Endometrial microvascular endothelial cells (primary cell): ENCODE results near the gene PCSK9. TPM values are rescaled to one million over a fixed set of nuclear protein-coding genes. Genes with fewer than 3 reads are reported as not detected.

Source experiments
- in situ Hi-C: cut with HindIII; loops from 2 replicates; pipeline ENCODE4 v1.10.0; 2017; ENCODE audit warnings: low sequenced_read_pairs, low pct_unique_long_range_greater_than_20kb; ENCODE audit errors: inconsistent ontology term
- total RNA-seq: library from RNA; depleted of rRNA; stranded (reverse); fragments of >200 nt; gene quantifications from one replicate; pipeline ENCODE4 v1.2.3, GENCODE V29; 2015; ENCODE audit errors: inconsistent ontology term

Gene PCSK9
- total RNA-seq, 1 donor from 2014 or later = not detected

DNA sequence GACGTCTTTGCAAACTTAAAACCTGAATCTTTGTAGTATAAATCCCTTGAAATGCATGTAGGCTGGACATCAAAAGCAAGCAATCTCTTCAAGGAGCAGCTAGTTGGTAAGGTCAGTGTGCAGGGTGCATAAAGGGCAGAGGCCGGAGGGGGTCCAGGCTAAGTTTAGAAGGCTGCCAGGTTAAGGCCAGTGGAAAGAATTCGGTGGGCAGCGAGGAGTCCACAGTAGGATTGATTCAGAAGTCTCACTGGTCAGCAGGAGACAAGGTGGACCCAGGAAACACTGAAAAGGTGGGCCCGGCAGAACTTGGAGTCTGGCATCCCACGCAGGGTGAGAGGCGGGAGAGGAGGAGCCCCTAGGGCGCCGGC, 390 bp upstream of the PCSK9 start:
- in situ Hi-C loops = no loop called here

- in situ Hi-C loops = no loop called here
Measured at GRCh38 chr1:55040083-55040932, 960 bp downstream of the PCSK9 start.

- in situ Hi-C loops = no loop called here
Measured at GRCh38 chr1:55040933-55041494, 1.7 kb downstream of the PCSK9 start.

DNA sequence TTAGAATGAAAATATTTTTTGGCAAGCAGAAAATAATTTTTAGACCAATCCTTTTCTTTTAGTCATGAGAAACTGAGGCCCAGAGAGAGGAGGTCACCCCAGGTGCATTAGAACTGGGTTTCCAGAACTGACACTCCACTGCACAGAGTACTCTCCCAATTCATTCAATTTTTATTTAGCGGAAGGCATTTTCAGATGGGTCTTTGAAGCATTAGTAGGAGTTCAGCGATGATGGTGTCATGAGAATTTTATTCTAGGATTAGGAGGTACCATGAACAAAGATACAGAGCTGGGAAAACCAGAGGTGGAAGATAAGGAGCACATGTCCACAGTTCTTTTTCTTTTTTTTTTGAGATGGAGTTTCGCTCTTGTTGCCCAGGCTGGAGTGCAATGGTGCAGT, 2.3 kb downstream of the PCSK9 start:
- in situ Hi-C loops = no loop called here

DNA sequence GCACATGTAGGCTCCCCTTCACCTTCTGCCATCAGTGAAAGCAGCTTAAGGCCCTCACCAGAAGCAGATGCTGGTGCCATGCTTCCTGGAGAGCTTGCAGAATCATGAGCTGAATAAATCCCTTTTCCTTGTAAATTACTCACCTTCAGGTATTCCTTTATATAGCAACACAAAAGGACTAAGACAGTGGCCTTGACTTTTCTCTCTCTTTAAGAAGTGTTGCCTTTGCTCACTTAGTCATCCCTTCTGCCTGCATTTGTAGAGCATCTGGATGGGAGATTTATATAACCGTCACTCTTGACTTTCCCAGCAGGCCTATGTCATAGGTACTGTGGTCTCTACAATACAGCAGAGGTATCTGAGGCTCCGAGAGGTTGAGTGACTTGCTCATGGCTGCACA, 3.7 kb downstream of the PCSK9 start:
- in situ Hi-C loops = no loop called here

DNA sequence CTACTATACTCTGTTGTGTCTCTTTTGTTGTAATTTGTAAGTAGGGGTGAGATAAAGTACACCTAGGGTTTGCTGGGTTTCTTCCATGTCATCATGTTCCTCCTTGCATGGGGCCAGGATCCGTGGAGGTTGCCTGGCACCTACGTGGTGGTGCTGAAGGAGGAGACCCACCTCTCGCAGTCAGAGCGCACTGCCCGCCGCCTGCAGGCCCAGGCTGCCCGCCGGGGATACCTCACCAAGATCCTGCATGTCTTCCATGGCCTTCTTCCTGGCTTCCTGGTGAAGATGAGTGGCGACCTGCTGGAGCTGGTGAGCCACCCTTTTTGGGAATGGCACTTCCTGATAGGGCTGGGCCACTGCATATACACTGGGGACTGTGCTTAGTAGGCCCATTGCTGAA, 4.4 kb downstream of the PCSK9 start:
- in situ Hi-C loops = no loop called here

DNA sequence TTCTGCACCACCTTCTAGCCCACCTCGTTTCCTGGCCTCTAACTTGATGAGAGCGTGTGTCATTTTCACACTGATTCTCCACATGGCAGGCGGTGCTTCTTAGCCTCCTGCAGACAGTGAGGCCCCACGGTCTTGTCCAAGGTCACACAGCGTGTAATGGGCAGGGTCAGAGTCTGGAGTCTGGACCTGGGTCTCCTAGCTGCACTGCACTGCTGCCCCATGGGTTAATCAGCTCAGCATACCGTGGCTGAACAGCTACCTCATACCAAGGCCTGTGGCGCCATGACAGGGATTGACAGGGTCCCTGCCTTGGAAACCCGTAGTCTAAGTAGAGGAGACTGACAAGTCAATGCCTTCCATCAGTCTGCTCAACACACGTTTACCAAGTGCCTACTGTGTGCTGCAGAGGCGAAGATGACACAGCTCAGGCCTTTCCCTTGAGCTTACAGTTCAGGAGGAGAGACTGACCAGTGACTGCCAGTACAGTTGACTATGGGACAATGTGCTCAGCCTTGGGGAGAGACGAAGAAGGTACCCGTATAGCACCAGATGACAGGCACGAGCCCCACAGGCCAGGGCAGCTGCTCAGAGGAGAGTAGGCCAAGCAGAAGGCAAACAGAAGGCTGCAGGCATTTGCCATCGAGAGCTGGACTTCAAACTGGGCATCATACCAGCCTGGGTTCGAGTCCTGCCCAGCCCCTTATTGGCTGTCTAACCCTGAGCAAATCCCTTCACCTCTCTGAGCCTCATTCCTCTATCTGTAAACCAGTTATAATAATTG, 5.5 kb downstream of the PCSK9 start:
- in situ Hi-C loops = no loop called here

- in situ Hi-C loops = no loop called here
Measured at GRCh38 chr1:55045430-55045829, 6.1 kb downstream of the PCSK9 start.

DNA sequence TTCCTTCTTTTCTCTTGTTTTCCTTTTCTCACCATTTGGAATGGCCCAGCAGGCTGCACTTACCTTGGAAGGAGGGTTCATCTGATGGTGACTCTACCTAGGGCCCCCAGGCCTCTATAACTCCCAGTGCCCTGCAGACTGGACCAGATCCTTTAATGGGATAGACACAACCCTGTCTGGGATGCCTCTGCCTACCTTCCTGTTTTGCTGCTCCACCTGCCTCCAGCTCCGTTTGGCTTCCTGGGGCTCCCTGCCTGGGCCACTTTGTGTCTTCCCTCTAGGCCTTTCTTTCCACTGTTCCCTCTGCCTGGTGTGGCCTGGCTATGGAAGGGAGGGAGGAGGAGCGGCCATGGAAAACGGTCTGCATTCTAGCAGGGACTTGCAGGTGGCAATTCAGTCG, 7.5 kb downstream of the PCSK9 start:
- in situ Hi-C loops = no loop called here

DNA sequence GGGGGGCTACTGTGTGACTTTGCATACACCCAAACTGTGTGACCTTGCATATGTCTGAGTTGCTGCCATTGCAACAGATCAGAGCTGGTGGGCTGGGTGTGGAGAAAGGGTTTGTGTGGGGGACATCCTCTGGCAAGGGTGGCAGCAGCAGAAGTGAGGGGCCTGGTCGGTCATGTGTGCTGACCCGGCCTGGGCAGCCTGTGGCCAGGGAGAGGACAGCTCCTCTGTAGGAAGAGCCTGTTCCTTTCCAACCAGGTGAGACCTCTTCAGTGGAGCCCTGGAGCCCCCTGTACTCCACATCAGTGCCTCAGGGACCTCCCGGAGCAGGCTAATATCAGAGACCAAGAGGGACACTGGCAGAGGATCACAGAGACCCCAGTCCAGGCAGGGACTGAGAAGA, 8.3 kb downstream of the PCSK9 start:
- in situ Hi-C loops = no loop called here

DNA sequence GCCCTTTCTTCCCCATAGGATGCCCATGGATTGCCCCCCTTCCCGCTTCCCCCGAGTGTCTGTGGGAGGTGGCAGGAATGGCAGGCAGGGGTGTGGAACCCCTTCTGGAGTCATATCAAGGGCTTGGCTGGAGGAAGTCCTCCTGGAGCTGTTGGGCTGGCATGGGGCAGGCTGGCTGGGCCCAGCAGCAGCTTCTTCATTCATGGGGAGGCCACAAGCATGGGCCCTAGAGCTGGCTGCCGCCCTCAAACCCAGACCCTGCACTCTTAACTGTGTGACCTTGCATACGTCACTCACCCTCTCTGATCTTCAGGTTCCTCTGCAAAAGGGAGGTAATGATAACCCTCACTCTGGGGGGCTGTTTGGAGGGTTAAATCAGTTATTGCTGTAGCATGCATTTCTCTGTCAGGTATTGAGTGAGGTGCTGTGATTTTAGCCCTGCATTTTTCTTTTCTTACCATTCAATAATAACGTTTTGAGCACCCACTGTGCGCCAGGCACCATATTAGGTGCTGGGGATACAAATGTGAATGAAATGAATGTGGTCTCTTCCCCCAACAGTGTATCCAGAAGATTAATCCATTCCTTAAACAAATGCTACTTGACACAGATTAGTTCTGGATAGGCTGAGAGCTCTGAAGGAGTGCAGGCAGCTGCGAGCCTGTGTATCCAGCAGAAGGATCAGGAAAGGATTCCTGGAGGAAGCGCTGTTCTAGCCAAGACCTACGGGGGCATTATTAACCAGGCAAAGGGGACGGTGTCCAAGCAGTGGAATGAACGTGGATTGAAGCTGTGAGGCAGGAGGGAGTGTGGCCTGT, 9.3 kb downstream of the PCSK9 start:
- in situ Hi-C loops = no loop called here

DNA sequence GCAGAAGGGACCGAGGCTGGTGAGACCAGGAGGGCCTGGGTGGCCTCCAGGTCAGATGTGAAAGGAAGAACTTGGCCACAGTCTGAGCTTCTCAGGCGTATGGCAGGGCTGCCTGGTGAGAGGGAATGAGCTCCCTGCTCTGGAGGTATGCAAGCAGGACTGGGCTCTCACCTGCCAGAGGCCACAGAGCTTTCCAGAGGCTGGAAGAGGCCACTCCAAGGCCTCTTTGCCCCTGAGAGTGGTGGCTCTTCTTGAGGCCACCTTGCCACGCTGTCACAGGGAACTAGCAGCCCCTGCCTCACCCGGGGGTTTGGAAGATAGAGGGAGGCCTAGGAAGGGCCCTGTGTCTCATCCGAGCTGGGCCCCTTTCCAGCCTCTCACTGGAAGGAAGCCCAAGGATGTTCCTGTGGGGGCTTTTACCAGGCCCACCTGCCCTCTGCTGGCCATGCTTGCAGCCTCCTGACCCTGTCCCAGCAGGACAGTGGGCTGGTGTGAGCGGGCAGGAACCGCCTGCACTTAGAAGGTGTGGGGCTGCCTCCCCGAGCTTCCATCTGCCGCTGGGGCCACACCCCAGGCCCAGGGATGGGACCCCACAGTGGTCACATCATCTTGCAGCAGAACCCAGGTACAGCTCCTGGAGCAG, 10.0 kb downstream of the PCSK9 start:
- in situ Hi-C loops = no loop called here

GRCh38 chr1:55049914-55050278, 10.5 kb downstream of the PCSK9 start:
- in situ Hi-C loops = no loop called here

DNA sequence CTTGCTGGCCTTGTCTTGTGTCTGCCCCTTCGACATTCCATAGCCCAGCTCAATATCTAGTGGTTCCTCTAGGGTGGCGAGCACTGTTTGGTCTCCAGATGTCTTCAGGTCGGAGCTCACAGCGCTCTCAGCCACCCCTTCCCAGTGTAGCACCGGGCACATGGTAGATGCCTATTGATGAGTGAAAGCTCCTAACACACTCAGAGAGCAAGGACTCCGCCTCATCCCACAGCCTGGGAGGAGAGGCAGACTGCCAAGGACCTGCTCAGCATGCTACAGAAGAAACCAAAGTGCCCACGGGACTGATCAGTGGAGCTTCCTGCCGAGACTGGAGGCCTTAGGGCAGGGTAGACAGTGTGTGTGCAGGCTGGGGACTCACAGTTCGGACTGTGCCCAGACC, 10.9 kb downstream of the PCSK9 start:
- in situ Hi-C loops = no loop called here

GRCh38 chr1:55051169-55051568, 11.8 kb downstream of the PCSK9 start:
- in situ Hi-C loops = no loop called here

- in situ Hi-C loops = no loop called here
Measured at GRCh38 chr1:55051621-55052020, 12.3 kb downstream of the PCSK9 start.

- in situ Hi-C loops = no loop called here
Measured at GRCh38 chr1:55052221-55053142, 13.1 kb downstream of the PCSK9 start.
